GM18861 (cell line): Measurements from ENCODE around the gene DNER.

Source experiments
- ATAC-seq: cut with Tn5 transposase; IDR thresholded peaks from one replicate; pipeline ENCODE4 v1.9.1; 2021; ENCODE audit not compliant: unreplicated experiment

Gene DNER

DNA sequence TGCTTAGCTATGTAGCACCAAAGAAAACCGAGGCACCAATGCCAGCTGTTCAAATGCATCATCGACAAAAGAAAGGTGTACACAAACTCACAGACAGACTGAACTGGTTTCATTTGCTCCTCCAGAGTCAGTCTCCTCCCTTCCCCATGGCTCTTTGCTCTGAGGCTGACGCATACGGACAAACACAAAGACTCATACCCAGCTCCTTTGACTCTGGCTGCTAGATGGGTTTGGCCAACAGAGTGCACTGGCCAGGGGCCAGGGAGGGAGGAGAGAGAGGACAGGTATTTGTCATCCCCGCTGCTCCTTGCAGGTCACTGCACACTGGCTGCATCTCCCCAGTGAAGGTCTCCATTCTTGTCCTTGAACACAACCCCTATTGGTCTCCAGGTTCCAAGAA is 40.7 kb downstream of the DNER start:
- ATAC-seq: no peak

DNA sequence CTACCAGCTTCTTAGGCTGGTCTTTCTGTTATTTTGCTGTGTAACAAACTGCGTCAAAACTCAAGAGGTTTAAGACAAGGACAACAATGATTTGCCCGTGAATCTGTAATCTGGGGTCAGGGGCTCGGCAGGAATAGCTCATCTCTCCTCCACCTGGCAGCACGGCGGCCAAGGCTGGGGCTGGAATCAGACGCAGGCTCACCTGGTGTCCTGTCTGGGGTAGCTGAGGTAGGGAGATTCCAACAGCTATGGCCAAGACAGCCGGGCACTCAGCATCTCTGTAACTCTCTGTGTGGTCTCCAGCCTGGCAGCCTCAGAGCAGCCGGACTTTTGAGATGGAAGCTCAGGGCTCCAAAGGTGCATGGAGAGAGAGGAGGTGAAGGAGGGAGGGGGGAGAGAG is 42.3 kb downstream of the DNER start:
- no peak for ATAC-seq

DNA sequence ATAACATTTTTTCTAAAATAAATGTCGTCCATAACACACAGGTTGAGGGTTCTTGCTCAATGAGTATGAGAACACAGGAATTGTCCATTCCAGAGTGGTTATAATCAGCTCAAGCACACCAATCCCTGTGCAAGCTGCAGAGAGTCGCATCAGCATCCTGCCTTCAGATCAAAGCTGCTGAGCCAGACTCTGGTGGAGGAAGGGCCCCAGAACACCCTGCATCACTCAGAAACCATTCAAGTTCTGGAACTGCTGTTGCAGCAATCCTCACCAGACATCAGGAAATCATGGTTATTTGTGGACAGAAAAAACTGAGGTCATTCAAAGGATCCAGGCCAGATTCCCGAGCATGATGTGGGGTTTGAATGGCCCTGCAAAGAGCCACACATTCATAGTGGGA is 44.5 kb downstream of the DNER start:
- ATAC-seq: no peak

DNA sequence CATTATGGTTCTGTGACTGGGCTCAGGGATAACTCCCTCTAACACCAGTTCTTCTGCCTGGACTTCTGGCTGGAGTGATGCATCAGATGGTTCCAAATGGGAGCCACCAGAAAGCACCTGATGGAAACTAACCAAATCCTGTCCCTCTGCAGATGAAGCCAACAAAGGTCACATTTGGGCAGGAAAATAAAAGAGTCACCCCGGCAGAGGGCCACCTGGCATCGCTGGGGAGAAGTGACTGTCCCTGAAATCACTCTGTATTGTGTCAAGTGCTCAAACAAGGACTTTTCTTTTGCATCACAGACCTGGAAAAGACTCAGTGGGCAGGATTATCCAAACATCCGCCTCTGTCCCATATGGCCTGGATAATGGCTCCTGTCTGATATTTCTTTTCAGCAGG is 47.5 kb downstream of the DNER start:
- no peak for ATAC-seq

DNA sequence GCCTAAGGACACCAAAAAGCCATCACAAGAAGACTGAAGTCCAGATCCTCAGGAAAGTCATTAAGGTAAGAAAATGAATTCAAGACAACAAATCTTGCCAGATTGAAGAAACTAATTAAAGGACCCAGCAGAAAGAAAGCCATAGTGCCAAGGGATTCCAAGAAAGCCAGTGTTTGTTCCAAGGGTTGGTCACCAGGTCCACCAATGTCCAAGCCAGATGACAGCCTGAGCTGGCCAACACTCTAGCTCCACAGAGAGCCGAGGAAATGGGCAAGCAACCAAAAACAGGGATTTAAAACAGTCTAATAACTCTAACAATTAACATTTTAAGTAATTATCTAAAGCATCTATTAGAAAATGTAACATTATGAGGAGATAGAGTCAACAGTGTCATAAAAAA is 49.2 kb downstream of the DNER start:
- no peak for ATAC-seq

DNA sequence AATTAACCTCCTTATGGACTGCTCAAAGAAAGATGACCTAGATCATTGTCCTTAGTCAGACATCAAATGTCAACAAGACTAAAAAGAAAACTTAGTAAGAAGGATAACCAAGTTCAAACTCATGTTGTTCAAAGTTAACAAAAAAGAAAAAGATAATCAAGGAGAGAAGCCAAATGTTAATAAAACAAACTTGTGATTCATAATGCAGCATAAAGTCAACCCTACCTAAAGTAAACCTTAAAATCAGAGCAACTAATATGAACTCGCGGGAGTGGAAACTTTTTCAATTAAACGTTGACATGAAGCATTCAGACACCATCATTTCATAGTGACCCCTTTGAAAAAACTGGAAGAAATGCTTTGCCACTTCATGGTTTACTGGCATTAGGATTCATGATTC is 52.9 kb downstream of the DNER start:
- no peak for ATAC-seq

DNA sequence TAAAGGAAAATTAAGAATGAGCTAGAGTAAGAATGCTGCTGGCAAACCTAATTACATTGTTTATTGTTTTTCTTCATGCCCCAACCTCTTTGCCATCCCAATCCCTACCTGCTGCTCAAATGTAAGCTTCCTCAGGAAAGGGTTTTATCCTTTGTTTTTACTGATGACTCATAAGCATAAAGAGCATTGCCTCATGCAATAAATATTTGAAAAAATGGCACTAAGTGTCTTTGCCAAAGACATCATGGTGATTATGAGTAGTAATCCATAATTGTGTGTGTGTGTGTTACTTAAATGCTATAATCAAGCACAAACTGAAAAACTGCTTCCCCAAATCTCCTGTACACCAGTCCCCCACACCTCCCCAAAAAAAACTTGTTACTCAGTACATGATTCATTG is 53.4 kb downstream of the DNER start:
- ATAC-seq: no peak

DNA sequence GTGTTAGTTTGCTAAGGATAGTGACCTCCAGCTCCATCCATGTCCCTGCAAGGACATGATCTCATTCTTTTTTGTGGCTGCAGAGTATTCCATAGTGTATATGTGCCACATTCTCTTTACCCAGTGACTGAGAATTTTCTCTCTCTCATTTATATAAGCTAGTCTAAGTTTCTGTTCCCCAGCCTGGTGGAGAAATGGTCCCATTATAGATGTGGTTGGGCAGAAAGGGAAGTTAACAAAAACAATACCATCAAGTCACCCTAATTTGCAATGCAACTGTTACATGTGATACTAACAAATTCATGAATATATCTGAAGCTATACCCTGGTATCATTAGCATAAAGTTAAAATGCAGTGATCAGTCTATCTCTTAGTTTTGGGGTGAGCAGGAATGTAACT is 54.0 kb downstream of the DNER start:
- no peak for ATAC-seq

DNA sequence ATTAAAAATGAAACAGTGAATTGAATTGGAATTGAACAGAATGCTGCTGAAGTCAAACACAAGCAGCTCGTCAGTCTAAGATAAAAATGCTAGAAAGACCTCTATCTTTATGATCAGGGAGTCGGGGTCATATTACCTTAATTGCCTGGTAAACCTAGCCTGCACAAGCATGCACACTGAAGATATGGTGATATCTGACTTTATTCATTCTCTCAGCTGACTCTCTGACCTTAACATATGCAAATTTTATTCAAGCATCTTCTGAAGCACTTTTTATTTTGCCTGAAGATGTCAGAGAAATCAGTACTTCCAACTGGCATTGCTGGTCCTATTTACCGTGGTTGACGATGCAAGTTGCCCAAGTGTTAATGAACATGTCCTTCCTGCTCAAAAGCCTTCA is 56.4 kb downstream of the DNER start:
- ATAC-seq: no peak

DNA sequence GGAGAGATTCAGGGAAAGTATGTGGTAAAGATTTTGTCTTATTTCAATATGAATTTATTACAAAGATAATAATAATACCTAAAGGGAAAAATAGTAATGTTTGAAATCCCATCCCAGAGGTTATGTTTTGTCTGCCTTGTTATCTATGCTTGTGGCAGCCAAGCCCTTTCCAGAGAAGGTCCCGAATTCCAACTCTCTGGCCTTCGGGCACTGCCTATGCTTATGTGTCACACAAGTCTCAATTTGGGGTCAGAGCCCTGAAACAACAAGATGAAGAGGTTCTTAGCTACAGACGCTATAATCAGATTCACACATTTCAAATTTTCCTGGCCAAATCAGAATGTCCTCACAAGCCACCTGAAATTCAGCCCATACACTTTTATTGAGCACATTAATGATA is 59.9 kb downstream of the DNER start:
- no peak for ATAC-seq

DNA sequence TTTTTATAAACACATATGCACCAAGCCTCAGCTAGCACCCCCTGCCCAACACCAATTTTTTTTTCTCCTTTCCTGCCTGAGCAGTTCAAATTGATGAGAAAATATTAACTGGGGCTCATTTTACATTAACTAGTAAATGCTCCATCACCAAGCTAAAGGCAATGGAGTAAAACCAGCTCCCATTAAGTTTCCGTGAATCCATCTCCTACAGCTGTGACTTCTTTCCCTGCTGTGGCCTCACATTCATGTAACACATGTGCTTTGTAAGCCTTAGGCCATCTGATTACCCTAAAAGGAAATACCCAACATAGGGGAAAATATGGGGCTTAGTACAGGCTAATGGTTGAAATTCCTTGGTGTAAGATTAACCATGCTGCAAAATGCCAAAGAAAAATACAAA is 60.8 kb downstream of the DNER start:
- no peak for ATAC-seq

DNA sequence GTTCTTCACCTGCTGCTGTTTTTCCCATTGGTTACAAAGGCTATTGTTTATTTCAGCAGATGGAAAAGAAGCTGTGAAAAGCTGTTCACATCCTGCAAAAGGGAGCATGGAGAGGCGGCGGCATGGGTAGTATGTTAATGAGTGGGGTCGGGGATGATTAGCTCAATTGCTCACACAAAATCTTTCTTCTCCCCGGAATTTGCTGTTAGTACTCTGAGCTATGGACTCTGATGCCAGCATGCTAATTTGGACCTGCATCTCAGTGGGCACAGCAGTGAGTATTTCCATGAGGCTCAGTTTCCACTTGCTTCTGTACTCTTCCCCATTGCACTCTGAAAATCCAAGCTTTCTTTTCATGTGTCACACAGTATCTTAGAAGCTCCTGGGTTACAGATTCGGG is 61.6 kb downstream of the DNER start:
- ATAC-seq: no peak

DNA sequence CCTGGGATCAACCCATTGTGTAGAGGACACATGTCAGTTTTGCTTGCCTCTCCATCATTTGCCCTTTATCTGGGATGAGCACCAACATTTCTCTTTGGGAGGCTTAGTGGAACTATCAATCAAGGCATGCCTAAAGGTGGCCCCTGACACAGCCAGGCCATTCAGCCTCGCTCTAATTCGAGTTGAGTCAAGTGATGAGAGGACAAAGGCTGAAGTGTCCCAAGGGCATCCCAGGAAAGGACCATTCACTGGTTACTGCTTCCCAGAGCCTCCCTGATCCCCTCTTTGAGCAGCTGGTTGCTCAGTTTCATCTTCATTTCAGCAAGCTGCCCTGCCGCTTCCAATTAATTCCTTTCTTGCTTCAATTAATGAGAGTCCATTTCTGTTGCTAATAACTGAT is 63.5 kb downstream of the DNER start:
- ATAC-seq: no peak

DNA sequence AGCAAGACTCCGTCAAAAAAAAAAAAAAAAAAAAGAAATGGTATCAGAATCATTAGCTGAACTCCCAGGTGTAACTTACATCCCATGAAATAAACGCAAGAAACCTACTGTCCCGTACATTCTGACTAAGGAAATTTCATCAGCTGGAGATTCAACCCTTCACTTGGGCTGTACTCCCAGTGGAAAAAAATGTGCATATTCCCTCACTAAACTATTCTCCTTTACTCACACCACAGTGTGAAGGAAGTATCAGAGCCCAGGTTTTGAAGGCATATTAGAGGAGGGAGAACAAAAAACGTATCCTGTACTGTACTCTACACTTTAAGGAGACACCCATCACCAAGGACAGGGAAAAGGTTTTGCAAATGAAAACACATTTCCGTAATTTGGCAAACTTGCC is 64.3 kb downstream of the DNER start:
- ATAC-seq: no peak

DNA sequence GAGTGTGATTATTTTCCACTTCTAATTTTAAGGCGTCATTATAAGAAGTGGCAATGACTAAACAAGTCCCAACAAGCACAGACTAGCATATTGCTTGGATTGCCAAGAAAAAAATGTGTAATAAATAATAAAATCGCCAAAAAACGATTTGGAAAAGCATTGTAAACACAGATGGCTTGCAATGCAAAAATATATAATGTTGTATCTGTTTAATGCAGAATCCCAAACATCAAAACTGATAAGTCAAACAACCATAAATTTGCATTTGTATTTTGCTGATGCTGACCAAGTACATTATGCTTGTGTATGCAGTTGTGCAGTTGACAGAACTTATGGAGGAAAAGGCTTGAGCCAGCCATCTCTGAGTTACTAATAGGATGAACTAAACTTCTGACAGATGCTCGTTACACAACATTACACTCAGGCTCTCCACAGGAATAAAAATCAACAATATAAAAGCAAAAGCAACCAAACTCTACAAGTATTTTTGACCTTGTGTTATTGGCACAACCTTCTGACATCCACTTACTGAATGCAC is 68.1 kb downstream of the DNER start:
- ATAC-seq: no peak

DNA sequence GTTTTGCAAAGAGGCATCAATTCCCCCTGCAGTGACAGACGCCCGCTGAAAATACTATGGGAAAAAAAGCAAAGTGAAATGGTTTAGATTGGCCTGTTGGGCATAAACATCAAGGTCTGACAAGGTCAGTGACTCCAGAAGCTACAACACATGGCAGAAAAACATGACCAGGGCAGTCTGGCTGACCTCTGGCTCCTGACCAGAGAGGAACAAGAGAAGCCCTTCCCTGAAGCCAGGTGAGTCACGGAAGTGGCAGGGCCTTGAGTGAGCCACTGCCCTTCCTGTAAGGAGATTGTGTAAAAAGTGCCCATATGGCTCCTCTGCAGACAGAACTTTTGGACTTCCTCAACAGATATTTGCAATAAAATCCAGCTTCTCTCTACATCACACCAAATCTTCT is 72.0 kb downstream of the DNER start:
- no peak for ATAC-seq

DNA sequence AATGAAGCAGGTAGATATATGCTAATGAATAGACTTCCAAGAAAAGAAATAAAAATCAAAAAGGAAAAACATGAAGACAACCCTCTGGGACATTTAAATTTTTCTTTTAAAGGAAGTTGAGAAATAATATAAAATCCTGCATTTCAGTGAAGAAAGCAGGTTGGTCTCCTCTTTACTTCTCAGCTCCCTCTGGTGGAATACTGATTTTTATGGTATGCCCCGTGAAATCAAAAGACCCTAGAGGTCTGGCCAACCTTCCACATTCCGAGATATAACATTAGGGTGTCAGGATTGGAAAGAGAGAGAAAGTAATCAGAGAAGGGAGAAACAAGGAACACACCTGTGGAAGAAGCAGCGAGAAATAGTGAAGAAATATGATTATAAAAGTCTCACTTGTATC is 72.7 kb downstream of the DNER start:
- no peak for ATAC-seq

DNA sequence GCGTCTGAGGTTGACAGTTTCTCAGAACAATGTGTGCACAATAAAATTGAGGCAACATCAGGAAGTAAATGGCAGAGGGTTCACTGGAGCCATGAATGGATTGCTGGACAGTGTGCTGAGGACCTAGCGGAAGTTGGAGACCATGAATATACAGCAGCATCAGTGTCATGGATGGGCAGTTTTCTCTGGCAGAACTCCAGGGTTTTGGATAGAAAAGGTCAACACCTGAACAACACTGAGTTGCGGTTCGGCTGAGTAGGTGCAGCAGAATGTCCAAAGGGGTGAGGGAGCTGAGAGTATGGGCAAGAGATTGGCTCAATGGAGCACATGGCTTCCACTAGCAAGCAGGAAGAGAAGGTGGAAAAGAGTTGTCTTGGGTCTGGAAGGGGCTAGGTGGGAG is 73.7 kb downstream of the DNER start:
- no peak for ATAC-seq

DNA sequence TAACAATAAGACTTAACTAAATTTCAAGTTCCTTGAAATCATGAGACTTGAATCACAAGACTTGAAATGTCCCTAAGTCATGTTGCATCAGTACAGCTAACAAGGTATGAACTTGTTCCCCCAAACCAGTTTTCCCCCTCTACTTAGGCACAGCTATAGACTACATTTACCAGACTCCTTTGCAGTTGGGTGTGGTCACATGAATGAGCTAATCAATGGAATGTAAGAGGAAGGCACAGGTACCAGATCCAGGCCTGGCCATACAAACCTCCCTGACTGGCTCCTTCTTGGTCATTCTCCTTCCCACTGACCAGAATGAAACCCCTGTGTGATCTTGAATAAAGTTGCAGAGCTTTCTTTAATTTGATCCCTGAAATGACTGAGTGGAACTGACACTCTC is 77.8 kb downstream of the DNER start:
- ATAC-seq: no peak

DNA sequence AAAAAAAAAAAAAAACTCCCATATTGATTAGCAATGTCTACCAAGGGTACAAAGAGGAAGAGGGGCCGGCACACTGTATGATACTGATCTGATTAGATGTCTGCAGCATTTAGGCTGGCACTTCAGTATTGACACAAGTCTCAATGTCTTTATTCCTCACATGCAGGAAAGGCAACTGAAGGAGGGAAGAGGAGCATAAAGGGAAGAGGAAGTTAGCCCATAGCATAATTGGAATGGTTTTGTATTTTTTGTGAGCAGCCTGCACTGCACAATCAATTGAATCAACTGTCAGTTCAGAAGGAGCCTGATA is 79.0 kb downstream of the DNER start:
- ATAC-seq: no peak

DNA sequence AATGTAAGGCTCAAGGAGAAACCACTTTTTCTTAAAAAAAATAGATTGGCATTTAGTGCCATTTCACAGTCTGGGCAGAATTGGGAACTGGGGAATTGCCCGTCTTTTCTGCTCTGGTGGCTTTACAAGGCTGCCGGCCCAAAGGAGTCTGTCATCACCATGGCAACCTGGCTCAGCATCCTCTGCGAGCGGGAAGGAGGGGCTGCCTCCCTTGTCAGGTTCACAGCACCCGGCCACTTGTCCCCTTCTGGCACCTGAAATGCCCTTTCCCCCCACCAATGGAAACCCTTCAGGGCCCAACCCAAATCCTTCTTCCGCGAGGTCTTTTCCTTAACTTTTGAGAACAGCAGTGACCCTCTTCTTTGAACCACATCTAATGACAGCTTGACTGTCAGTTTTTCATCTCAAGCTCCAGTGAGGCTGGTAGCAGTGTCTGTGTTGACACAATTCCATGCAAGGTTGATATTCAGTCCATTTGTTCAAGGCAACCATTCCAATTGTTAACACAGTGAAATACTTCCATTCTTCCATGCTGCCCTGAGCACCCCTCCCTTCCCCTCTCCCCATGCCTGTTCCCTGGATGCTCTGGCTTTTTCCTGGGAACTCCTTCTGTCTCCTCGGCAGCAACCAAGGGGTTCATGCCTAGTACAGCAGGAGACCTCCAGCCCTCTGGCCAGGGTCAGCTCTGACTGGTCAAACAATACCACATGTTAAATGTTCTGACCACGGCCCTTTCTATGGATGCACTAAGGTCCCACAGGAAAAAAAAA is 79.6 kb downstream of the DNER start:
- ATAC-seq: no peak

DNA sequence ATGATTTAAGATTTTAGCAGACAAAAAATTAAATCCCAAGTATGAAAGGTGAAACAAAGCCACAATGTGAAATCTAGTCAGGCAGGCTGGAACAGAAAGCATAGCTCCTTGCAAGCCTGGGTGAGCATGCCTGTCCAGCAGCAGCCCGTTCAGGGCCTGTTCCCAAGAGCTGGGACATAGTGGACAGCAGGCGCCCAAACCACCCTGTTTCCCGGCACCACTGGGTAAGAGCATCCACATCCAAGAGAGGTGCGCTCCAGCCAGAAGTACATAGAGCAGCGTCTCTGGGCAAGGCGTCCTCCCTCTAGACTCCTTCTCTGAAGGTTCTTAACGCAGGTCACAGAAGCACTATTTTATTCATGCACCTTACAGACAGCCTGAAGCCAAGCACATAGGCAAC is 80.8 kb downstream of the DNER start:
- ATAC-seq: no peak

DNA sequence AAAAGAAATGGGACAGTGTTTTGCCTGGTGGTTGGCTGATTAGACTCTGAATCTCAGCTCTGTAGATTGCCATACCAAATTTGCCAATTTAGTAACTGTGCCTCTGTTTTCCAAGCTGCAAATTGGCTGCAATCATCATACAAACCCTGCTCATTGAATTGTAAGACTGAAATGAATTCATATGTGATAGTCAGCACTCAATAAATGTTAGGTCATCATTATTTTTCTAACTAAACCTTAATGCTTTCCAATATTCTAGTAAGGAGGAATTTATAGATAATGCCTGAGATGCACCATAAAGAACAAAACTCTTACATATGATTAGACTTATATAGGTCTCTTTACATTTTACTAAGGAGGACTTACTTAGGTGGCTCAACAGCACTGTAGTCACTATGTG is 85.3 kb downstream of the DNER start:
- no peak for ATAC-seq
